Esophagus squamous epithelium (tissue), 5 donors: Measurements from ENCODE around the gene HIF1A. TPM values are rescaled to one million over a fixed set of nuclear protein-coding genes. Genes with fewer than 3 reads are reported as not detected.

ENCODE experiments used
- DNase-seq: peaks from one replicate; lab custom pipeline; 2025; lab: John Stamatoyannopoulos, UW
- H3K27ac ChIP-seq, 4 donors: fragments of 200-600 bp; sonication (generic); one replicate each; pipeline ENCODE4 v1.5.1; 2016 to 2019; ENCODE audit warnings: mild to moderate bottlenecking in 1 of 4
- H3K27me3 ChIP-seq, 4 donors: fragments of 200-600 bp; sonication (generic); 1 replicate in 3 of 4; 2 replicates in 1 of 4; pipeline versions ENCODE4 v1.5.1 to v1.6.0; 2017 to 2021; ENCODE audit warnings: antibody characterized with exemption in 1 of 4
- H3K36me3 ChIP-seq, 3 donors: fragments of 200-600 bp; sonication (generic); one replicate each; pipeline ENCODE4 v1.5.1; 2016 to 2019
- H3K4me1 ChIP-seq, 3 donors: fragments of 200-600 bp; sonication (generic); one replicate each; pipeline ENCODE4 v1.5.1; 2017 to 2019
- H3K4me3 ChIP-seq, 4 donors: fragments of 200-600 bp; sonication (generic); 1 replicate in 3 of 4; 2 replicates in 1 of 4; pipeline ENCODE4 v1.5.1; 2016 to 2019; ENCODE audit warnings: mild to moderate bottlenecking in 2 of 4, moderate library complexity in 1 of 4
- H3K9me3 ChIP-seq, 3 donors: fragments of 200-600 bp; sonication (generic); one replicate each; pipeline ENCODE4 v1.5.1; 2016 to 2019
- POLR2A ChIP-seq, 4 donors: fragments of 450-650 bp; IDR thresholded peaks; one replicate each; pipeline ENCODE4 v1.6.1; 2017; ENCODE audit warnings: antibody characterized with exemption in 4 of 4, mild to moderate bottlenecking in 4 of 4, moderate library complexity in 3 of 4
- WGBS, 2 donors: methylation state at CpG; one replicate each; pipeline ENCODE4 v1.1.5; 2018; 5-methylcytosine and 5-hydroxymethylcytosine counted together
- intact Hi-C: fragments of 100-400 bp; cut with DNase I; formaldehyde crosslinking; loops from one replicate; pipeline ENCODE4 v1.15.0; 2022
- total RNA-seq, 4 donors: library from RNA; depleted of rRNA; stranded (reverse); fragments of >200 nt; gene quantifications; one replicate each; pipeline ENCODE4 v1.1.0, GENCODE V29; 2016
- TF ChIP-seq, protein P1 (sequence below), 6 experiments: fragments of 450-650 bp in 4 of 6; fragments of 200-600 bp in 2 of 6; sonication (generic) in 2 of 6; IDR thresholded peaks; one replicate each; pipeline ENCODE4 v1.5.1; 2016 to 2019; ENCODE audit warnings: antibody characterized with exemption in 6 of 6, mild to moderate bottlenecking in 4 of 6, moderate library complexity in 4 of 6
- donor health status: DM: yes; HTN: yes; CAD: no.

HIF1A gene
- total RNA-seq, 4 donors from 2014 or later, result 108 to 199 (median 127) TPM

DNA sequence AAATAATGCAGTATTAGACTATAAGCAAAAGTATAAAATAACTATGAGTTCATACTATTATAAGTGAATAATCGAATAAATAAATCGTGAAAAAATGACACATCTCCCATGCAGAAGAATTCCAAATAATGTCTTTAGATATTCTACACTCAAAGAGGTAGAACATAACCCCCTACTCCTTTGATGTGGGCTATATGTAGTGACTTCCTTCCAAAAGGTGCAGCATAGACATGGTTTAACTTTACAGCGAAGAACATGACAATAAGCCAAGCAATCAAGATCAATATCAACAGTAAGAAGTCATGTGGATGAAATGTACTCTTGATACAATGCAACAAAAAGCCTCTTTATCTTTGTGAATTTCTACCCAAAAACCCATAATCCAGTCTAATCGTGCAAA lies 46.0 kb upstream of the HIF1A start:
- no peaks in the 10 kb centered on the region for H3K27me3 ChIP-seq
- intact Hi-C loops, result no loop called here
- H3K4me1 ChIP-seq, result peaks cover 0 to 55% (median 10%) of the 10 kb centered on the region in 3 donors
- H3K36me3 ChIP-seq, result no peaks in the 10 kb centered on the region
- H3K4me3 ChIP-seq, result no peak overlapping the region
- H3K9me3 ChIP-seq, result no peaks in the 10 kb centered on the region
- DNase-seq, result no peak
- WGBS, 2 donors, result 86 to 92% methylated on average over 4 of the region's 4 CpGs
- TF ChIP-seq POLR2A (IDR thresholded peaks at IDR 0.05), result no peak
- TF ChIP-seq, protein P1, sequence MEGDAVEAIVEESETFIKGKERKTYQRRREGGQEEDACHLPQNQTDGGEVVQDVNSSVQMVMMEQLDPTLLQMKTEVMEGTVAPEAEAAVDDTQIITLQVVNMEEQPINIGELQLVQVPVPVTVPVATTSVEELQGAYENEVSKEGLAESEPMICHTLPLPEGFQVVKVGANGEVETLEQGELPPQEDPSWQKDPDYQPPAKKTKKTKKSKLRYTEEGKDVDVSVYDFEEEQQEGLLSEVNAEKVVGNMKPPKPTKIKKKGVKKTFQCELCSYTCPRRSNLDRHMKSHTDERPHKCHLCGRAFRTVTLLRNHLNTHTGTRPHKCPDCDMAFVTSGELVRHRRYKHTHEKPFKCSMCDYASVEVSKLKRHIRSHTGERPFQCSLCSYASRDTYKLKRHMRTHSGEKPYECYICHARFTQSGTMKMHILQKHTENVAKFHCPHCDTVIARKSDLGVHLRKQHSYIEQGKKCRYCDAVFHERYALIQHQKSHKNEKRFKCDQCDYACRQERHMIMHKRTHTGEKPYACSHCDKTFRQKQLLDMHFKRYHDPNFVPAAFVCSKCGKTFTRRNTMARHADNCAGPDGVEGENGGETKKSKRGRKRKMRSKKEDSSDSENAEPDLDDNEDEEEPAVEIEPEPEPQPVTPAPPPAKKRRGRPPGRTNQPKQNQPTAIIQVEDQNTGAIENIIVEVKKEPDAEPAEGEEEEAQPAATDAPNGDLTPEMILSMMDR (IDR thresholded peaks at IDR 0.05), result no peak
- no peak overlapping the region for H3K27ac ChIP-seq

DNA sequence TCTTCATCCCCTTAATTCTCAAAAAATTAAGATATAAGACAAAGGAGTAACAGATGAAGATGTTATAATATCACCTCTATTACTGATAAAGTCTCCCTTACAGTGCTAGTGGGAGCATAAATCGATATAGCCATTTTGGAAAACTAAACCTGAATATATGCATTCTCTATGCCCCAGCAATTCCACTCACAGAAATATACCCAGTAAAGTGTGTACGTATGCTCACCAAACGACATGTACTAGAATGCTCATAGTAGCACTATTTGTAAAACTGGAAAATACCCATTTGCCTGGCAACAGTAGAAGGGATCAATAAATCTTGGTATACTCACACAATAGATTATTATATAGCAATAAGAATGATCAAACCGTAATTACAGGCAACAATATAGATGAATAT lies 44.0 kb upstream of the HIF1A start:
- intact Hi-C loops, result no loop called here
- TF ChIP-seq POLR2A (IDR thresholded peaks at IDR 0.05), result no peak
- TF ChIP-seq, protein P1 (IDR thresholded peaks at IDR 0.05), result no peak
- Histone ChIP-seq H3K27ac (no peak overlapping the region), H3K4me1 (peaks cover 0 to 34% (median 10%) of the 10 kb centered on the region in 3 donors), H3K4me3 (no peak overlapping the region), H3K27me3 (no peaks in the 10 kb centered on the region), H3K36me3 (no peaks in the 10 kb centered on the region), H3K9me3 (no peaks in the 10 kb centered on the region)
- 90% methylated on average over 4 of the region's 4 CpGs for WGBS, 2 donors
- DNase-seq, result no peak

DNA sequence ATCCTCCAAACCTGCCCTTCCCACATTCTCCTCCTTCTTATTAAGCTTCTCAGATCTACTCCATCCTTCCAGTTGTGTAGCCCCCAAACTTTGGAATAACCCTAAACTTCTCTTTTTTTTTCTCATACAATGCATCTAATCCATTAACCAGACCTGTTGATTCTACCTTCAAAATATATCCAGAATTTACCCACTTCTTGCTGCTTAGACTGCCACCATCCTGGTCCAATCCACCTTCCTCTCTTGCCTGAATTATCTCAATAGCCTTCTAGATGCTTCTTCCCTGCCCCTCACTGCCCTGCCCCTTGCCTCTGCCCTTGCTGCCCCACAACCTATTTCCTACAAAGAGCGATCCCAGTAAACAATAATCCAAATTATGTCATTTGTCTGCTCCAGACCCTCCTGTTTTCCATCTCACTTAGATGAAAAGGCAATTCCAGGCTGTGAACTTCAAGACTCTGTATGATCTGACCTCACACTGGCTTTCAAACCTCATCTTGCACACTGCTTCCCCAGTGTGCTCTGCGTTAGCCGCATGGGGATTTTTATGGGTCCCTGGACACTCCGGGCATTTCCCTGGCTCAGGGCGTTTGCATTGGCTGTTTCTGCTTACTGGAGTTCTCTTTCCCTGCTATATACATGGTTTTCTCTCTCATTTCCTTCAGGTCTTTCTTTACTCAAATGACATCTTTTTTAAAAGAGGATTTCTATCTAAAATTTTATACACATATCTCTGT lies 42.6 kb upstream of the HIF1A start:
- no peak for DNase-seq
- Histone ChIP-seq H3K27me3 (no peaks in the 10 kb centered on the region), H3K36me3 (no peaks in the 10 kb centered on the region), H3K27ac (no peak overlapping the region), H3K9me3 (no peaks in the 10 kb centered on the region), H3K4me3 (no peak overlapping the region), H3K4me1 (peaks cover 0 to 21% (median 0%) of the 10 kb centered on the region in 3 donors)
- intact Hi-C loops, result no loop called here
- TF ChIP-seq POLR2A (IDR thresholded peaks at IDR 0.05), result no peak
- TF ChIP-seq, protein P1 (IDR thresholded peaks at IDR 0.05), result no peak
- 68 to 80% methylated on average over 5 of the region's 5 CpGs for WGBS, 2 donors

DNA sequence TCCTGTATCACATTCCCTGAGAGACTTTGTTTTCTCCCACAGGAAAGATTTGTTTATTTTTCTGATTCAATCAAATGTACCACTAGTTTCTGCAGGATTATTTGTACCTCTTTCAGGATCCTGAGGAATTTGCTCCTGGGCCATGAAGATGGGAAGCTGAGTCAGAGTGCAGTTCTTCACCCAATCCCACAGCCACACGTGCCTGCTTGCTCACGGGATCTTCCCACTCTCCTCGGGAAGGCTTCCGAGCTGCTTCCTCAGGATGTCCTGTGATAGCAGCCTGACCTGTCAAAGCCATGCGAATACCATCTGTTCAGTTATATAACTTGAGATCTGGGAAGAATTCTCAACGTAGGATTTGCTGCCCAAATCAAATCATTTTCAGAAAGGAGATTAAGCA lies 41.8 kb upstream of the HIF1A start:
- WGBS, 2 donors, result 12 to 20% methylated on average over 6 of the region's 6 CpGs
- Histone ChIP-seq H3K27me3 (no peaks in the 10 kb centered on the region), H3K4me3 (no peak overlapping the region), H3K9me3 (no peaks in the 10 kb centered on the region), H3K4me1 (peaks cover 0 to 13% (median 0%) of the 10 kb centered on the region in 3 donors), H3K36me3 (no peaks in the 10 kb centered on the region), H3K27ac (no peak overlapping the region)
- intact Hi-C loops, result no loop called here
- no peak for DNase-seq
- TF ChIP-seq POLR2A (IDR thresholded peaks at IDR 0.05), result no peak
- TF ChIP-seq, protein P1 (IDR thresholded peaks at IDR 0.05), result no peak

DNA sequence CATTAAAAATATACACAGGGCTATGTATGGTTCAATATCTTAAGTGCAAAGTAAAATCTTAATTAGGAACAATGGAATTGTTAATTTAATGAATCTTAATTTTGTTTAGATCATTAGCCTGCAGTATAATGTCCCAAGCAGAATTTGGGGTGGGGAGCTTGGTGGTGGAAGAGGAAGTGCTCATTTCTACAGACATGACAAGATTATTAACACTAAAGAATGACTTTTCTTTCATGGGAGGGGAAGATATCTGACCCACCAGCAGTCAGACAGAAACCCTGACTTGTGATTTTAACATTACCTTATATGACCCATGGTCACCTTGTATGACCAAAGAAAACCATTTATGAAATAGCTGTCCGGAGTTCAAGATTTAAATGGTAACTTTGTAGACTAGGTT lies 41.3 kb upstream of the HIF1A start:
- no peak overlapping the region for H3K27ac ChIP-seq
- no peak for TF ChIP-seq POLR2A (IDR thresholded peaks at IDR 0.05)
- TF ChIP-seq, protein P1 (IDR thresholded peaks at IDR 0.05), result no peak
- 74 to 94% methylated on average over 1 of the region's 1 CpG for WGBS, 2 donors
- no peak for DNase-seq
- intact Hi-C loops, result no loop called here
- H3K4me3 ChIP-seq, result no peak overlapping the region
- no peaks in the 10 kb centered on the region for H3K27me3 ChIP-seq
- peaks cover 0 to 11% (median 0%) of the 10 kb centered on the region in 3 donors for H3K4me1 ChIP-seq
- H3K9me3 ChIP-seq, result no peaks in the 10 kb centered on the region
- no peaks in the 10 kb centered on the region for H3K36me3 ChIP-seq
